Stimulated activated CD4-positive, alpha-beta T cell treated with anti-CD3 and anti-CD28 coated beads, Interleukin-12 subunit alpha, Interleukin-12 subunit beta, amount 100 ng/mL, for 48 hours (primary cell): Measurements from ENCODE around the gene CFL2.
"Not testable (repeated sequence)": the region's sequence is repeated elsewhere in the genome, so short reads cannot be mapped to it uniquely, and the experiment has no call there.

Experiments
- DNase-seq, 3 donors: peaks; one replicate each; pipeline ENCODE4 v3.0.0-alpha.2; 2020; ENCODE audit warnings: low read depth in 2 of 3, low spot score in 1 of 3

Gene CFL2

DNA sequence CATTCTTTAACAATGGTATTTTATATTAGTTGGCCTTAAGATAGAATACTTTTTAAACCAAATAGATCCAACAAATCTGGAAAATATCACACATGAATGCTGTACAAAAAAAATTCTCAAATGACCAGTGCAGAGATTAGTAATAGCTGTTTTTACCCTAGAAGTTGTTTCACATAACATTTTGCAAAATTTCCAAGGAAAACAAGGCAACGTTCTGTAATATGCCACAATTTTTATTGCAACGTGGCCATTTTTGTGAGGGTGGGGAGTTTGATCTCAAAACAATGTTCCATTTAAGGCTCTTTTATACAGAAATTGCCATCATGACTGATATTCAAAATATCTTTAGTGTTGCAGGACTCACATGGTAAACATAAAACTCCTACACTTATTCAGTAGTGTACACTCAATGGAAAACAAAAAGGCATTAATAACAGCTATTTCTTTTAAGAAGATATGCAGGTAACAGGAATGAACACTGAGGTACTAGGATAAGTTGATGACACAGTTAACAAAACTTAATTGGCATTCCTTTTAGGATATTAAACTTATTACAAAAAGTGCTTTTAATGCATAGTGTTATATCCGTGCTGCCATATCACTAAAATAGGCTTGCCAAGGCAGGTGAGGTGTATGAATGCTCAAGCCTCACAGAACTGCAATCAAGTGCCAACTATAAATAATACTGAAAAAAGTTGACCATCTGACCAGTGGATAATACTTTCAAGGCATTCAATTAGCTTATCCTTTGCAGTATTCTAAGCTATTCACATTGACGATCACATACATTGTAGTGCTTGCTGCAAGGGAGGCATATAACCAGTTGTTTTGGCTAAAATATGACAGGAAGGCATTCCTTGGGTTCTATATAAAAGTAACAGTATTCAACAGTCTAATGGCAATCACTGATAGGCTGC lies 2.3 kb downstream of the CFL2 start:
- no peak for DNase-seq

DNA sequence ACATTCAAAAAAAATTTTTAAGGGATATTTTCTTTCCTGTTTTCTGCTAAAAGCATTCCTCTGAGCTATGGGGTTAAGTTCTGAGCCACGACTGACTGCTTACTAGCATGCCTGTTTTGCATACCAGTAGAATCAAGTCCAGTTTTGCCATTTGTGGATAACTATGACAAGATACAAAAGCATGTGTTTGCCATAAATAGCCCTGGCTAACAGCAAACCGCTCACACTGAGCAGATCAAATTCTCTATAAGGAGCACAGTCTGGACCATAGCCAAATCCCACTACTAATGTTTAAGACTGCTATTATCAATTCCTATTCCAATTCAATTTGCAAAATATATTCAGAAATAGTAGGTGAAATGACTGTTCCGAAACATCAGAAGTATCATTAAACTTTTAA lies 3.2 kb downstream of the CFL2 start:
- no peak for DNase-seq

DNA sequence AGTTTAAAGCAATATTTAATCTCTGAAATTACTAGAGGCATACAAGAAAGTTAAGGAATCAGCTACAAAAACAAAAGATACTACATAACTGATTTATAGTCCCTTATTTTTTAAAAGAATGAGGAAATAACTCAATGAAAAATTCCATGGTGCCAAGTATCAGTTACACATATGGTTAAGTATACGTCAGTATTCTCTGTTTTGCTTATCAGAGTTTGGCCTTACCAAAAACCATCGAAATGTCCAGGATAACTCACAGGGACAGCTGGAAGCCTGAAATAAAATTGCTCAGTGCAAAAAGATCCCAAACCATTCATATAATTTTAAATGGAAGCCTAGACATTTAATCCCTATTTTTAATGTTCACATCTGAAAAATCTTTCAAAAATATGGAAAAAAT lies 3.6 kb downstream of the CFL2 start:
- no peak for DNase-seq

DNA sequence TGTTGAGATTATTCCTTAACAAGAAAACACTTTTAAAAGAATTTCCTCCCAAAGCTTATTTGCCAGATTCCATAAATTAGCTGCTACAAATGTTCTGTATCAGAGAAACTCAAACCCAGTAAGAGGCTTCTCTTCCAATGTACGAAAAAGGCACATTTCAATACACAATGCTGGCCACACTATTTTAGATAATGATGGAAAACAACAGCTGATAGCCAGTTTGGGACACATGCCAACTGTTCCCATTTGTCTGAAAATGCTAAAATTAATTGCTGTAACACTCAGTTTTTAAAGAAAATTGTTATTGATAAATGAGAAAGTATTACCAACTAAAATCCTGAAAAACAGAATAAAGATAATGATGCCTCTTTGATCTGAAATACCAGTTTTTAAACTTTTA lies 4.4 kb downstream of the CFL2 start:
- no peak for DNase-seq

DNA sequence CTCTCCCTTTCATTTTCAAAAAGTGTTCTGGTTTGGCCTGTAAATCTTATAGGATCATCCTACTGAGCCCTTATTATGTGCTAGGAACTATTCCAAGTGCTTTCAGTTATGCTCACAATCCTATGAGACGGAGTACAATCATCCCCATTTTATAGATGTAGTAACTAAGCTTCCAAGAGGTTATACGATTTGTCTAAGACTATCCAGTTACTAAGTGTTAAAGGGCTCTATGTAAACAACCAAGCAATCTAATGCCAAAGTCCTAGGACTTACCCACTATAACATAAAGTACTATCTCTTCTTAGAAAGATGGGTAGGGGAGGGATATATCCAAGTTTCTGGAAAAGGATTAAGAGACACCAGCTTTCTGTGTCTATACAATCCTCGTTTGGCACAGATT lies 6.7 kb downstream of the CFL2 start:
- DNase-seq: no peak

DNA sequence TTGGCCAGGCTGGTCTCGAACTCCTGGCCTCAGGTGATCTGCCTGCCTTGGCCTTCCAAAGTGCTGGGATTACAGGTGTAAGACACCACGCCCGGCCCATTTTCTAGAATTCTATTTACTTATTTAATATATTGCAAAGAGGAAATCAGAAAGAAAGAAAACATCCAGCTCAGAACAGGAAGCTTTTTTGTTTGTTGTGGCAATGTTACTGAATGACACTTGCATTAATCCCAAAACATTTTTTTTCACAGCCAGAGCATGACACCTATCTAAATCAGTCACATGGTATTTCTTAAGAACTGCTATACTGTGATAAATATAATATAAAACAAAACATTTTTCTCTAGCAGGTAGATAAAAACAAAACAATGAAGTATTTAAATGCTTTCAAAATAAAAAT lies 12.6 kb downstream of the CFL2 start:
- DNase-seq: no peak

DNA sequence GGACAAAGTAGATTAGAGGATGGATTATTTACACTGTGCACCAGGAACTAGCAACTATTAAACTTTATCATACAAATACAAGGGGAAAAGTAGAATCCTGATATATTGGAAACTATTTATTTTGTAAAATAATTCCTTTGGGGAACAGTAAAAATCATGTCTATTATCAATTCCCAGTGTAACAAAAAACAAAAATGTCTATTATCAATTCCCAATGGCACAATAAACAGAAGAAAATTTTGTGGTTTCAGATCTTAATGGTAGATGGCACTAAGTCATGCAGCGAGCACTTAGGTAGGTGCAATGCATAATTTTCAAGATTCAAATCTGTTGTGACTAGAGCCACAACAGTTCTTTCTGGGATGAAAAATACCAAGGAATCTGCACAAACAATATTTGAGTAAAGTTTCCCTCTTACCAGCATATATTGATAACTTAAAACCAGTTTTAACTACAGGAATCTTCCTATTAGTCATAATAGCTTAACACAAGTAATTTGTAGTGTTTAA lies 13.7 kb downstream of the CFL2 start:
- DNase-seq: no peak

DNA sequence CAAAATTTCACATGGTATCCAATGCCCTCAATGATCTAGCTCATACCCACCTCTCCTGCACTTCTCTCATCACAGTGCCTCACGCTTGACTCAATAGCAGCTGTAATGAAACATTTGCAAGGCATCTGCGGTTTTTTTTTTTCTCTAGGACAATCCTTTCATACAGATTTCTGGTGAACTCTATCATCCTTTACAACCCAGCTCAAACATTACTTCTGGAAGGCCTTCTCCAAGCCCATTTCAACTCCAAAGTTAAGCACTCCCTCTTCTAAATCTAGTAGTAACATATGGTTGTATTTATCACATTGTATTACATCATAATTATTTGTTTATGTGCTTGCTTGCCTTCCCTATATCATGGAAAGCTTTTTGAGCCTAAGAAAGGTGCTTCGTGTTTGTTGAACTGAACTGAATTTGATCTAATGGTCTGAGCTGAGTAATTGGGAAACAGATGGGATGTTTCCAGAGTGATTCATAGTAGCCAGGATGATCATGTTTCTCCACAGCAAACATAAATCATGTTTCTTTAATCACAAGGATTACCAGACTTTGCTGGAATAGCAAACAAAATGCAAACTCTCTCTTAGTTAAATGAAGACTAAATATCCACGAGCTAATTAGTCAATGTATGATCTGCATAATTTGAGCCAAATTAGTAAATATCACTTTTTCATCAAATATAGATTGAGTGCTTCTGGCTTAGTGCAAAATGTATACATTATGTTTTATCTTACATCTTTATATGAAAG lies 14.3 kb downstream of the CFL2 start:
- no peak for DNase-seq

DNA sequence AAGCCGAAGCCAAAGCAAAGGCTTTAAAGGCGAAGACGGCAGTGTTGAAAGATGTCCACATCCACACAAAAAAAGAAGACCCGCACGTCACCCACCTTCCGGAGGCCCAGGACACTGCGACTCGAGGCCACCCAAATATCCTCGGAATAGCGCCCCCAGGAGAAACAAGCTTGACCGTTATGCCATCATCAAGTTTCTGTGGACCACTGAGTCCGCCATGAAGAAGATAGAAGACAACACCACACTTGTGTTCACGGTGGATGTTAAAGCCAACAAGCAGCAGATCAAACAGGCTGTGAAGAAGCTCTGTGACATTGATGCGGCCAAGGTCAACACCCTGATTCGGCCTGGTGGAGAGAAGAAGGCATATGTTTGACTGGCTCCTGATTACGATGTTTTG lies 20.2 kb downstream of the CFL2 start:
- not testable (repeated sequence) for DNase-seq

DNA sequence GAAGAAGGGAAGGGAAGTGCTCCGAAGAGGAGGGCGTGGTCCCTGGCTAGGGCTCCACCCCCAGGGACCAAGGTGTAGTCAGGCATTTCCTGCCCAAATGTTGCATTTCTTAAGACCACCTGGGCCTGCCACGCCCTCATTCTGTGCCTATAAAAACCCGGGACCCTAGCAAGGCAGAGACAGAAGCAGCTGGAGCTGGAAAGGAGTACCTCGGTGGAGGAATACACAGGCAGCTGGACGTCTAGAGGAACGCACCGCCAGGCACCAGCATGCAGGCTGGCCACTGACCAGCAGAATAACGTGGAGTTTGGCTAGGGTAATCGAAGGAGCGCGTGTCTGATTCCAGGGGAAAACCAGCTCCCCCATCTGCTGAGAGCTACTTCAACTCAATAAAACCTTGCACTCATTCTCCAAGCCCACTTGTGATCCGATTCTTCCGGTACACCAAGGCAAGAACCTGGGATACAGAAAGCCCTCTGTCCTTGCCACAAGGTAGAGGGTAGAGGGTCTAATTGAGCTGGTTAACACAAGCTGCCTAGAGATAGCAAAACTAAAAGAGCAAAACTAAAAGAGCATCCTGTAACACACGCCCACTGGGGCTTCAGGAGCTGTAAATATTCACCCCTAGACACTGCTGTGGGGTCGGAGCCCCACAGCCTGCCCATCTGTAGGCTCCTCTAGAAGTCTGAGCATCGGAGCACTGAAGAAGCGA lies 21.0 kb downstream of the CFL2 start:
- DNase-seq: no peak

DNA sequence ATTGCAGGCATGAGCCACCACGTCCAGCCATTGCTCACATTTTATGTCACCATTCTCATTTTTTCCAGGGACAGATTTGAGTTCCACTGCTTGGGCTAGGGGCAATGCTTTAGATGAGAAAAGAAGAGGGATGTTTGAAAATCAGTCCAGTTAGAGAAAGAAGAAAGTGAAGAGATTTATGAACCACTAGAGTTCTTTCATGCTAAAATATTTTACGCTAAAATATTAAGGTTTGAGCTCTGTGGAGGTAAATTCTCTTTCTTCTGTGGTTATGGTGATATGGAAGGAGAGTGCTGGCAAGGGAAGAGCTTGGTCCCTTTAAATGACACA lies 21.5 kb downstream of the CFL2 start:
- DNase-seq: no peak

DNA sequence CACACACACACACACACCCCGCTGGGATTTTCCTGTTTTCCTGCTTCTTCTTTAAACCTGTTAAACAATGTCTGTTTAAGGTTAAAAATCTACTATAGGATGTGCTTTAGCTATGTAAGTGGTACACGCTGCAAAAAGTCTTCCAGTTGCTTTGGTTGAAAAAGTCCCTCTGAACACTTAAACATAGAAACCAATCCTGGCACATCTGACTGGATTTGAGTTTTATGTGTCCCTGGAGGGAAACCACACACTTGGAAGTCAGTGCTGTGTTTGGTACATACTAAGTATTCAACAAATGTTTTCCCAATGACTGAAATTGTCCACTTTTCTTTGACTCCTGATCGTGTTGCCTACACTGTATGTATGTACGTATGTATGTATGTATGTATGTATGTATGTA lies 22.0 kb downstream of the CFL2 start:
- DNase-seq: no peak

DNA sequence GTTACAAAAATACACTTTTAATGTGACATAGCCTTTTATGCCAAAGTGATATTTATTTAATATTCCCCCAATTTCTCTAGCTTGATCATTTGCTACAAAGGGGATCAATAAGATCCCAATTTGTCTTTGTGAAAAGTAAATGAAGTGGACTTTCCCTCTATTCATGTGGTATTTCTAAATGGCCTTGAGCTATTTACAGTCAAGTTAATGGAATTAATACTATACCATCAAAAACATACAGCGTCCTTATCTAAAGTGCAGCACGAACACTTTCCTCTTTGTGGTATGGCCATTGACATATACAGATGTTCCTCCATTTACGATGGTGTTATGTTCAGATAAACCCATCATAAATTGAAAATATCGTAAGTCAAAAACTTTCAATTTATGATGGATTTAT lies 23.2 kb downstream of the CFL2 start:
- no peak for DNase-seq

DNA sequence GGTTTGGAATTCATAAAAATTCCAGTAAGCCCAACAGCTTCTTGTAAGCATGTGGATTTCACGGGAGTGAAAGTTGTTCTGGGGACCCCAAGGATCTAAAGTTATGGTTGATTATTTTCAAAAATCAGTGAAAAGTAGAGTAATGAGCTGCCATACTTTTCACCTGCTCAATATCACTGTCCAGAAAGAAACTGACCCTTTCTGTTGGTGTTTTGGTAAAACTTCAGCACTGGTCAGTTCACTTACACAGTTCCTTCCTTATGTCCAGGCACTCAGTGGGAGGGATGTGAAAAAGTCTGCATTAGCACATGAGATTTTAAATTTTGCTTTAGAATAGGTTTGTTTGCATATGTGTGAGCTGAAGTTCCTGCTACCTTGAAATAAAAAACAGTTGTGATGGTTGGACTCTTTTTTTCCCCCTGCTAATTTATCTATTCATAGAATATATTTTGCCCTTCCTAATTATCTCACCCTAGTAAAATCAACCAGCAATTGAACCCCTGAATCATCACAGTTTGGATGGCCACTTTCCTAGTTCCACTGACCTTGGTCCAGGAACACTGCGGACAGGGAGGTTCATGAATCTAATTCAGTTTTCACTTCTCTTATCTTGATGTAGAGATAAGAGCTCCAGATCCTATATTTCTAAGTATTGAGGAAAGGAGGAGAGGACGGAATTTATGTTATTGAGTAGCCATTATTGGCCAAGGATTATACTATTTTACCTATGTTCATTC lies 25.8 kb downstream of the CFL2 start:
- no peak for DNase-seq

DNA sequence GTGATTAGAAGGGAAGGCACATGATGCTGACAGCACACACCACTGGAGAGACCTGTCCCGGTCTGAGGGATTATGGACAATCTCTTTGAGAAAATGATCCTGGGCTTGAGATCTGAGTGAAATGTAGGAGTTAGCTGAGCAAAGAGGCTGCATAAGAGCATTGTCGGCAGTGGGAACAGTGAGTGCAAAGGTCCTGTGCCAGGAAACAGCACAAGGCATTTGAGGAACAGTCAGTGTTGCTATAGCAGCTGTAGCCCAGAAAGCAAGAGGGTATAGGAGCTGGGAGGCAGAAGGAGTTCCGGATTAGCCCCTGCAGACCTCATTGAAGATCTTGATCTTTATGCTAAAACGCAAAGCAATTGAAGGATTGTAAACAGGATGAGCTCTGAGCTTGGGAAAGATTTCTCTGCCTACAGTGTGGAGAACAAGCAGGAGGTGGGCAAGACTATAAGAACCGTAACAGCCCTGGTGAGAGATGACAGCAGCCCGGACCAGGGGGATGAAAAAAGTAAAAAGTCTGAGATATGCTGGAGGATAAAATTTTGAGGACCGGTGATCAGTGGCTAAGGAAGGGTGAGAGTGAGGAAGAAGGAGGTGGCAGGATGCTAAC lies 28.5 kb downstream of the CFL2 start:
- DNase-seq: no peak

DNA sequence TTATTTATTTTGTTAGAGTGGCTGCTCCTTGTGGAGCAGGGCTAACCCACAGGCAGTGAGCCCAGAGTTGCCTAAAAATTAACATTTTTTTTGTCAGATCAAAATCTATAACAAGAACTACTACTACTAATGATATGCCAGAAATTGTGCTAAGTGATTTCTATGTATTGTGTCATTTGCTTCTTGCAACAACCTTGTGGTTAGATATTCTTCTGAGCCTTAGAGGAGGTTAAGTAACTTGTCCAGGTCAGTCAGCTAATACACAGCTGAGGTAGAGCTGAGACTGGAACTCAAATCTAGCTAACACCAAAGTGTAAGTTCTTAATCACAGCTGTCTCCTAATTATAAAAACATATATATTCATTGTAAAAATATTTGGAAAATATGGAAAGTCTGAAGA lies 29.8 kb downstream of the CFL2 start:
- DNase-seq: no peak

DNA sequence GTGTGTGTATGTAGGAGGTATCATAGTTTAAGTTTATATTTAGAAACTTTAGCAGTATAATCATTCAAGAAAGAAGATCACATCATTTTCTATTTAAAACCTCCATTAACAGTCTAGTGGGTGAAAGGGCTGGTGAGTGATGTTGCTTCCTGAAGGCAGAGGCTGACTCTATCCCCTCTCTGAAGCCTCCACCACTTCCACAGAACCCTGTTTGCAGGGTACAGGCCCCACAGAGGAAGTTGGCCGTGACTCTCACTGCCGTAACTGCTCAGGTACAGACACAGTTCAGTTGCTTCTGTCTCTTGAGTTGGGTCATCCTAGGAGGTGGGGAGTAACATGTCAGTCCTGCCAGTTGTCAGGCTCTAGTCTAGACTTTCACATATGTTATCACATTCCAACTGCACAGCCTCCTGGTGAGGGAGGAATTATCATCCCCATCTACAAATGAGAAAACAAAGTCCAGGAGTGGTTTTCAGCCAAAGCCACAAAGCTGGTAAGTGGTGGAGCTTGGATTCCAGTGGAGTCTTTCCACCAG lies 31.5 kb downstream of the CFL2 start:
- peak in 1 of 3 donors; percentile 2 for DNase-seq

DNA sequence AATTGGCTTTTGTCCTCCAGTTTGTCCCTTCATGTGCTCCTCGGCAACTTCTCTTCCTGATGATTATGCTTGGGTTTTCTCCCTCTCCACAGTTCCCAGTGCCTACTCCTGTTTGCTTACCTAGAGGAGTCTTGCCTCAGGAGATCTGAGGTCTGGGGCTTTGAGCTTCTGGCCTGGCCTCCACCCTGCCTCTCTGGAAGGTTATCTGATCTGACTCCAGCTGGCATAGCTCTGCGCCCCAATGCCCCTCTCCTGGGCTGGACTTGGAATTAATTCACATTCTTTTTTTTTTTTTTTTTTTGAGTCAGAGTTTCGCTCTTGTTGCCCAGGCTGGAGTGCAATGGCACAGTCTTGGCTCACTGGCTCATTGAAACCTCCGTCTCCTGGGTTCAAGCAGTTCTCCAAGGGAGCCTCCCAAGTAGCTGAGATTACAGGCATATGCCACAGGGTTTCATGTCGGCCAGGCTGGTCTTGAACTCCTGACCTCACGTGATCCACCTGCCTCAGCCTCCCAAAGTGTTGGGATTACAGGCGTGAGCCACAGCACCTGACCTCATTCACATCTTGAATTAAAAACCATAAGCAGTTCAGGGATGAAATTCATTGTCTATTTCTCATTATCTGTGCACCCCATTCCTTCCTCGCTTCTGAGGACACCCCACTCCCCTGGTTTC lies 33.5 kb downstream of the CFL2 start:
- DNase-seq: no peak

DNA sequence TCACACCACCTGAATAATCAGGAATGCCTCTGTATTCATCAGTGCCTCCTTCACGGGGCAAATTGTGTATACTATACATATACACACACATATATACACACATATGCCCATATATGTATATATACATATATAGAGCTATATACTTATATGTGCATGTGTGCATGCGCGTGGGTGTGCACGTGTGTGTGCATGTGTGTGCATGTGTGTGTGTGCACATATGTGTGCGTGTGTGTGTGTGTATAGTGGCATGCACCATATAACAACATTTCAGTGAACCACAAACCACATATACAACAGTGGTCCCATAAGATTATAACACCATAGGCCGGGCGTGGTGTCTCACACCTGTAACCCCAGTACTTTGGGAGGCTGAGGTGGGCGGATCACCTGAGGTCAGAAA lies 35.7 kb downstream of the CFL2 start:
- no peak for DNase-seq

DNA sequence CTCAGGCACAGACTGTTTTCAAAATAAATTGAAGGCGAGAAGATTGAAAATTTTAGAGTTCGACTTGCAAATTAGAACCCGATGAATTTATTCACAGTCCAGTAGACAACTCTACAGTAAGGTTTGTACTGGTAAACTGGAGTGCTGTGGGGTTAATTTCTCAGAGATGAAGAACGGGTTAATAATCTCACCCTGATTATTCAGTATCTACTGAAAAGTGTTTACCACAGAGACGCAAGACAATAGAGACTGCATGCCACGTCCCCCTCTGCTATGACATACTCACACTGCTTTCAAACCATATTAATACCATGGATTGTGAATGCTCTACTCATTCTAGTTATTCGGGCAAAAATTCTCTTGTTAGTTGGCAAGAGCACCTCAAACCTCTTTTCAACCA lies 36.1 kb downstream of the CFL2 start:
- no peak for DNase-seq
